ENCODE data around the gene ATP9B. TPM values are rescaled to one million over a fixed set of nuclear protein-coding genes. Genes with fewer than 3 reads are reported as not detected.
A peak's percentile ranks its signal among the peaks of the same experiment; 100 is the strongest.
"Not testable (repeated sequence)": the region's sequence is repeated elsewhere in the genome, so short reads cannot be mapped to it uniquely, and the experiment has no call there.

The ATP9B gene
- total RNA-seq, 1 donor = 29.3 TPM

GRCh38 chr18:79372991-79373390, 303.8 kb downstream of the ATP9B start:
- H3K4me2 ChIP-seq (ENCODE audit: insufficient read depth, low read length) = no peak overlapping the region
- no peaks in the 10 kb centered on the region for H3K27me3 ChIP-seq (ENCODE audit: insufficient read depth, low read length)
- H4K20me1 ChIP-seq (ENCODE audit: insufficient read depth, low read length) = no peaks in the 10 kb centered on the region
- H2AFZ ChIP-seq (ENCODE audit: low read length) = no peak overlapping the region
- no peak overlapping the region for H3K27ac ChIP-seq (ENCODE audit: low read depth, low read length)
- no peak for TF ChIP-seq CTCF (IDR thresholded peaks at IDR 0.05; ENCODE audit: extremely low read depth, low read depth, low read length)
- no peaks in the 10 kb centered on the region for H3K4me1 ChIP-seq (ENCODE audit: insufficient read depth, low read length)
- H3K79me2 ChIP-seq (ENCODE audit: insufficient read depth, low read length) = no peaks in the 10 kb centered on the region
- DNase-seq (ENCODE audit: insufficient read length, low spot score, missing footprints) = no peak
- no peak overlapping the region for H3K4me3 ChIP-seq (ENCODE audit: insufficient read depth, low read length)
- H3K9me3 ChIP-seq (ENCODE audit: low read depth, low read length) = no peaks in the 10 kb centered on the region
- H3K36me3 ChIP-seq (ENCODE audit: insufficient read depth, low read length) = no peaks in the 10 kb centered on the region

- Histone ChIP-seq H3K27ac (ENCODE audit: low read depth, low read length) (no peak overlapping the region), H4K20me1 (ENCODE audit: insufficient read depth, low read length) (no peaks in the 10 kb centered on the region), H3K4me3 (ENCODE audit: insufficient read depth, low read length) (no peak overlapping the region), H3K79me2 (ENCODE audit: insufficient read depth, low read length) (no peaks in the 10 kb centered on the region), H3K36me3 (ENCODE audit: insufficient read depth, low read length) (no peaks in the 10 kb centered on the region), H3K9me3 (ENCODE audit: low read depth, low read length) (no peaks in the 10 kb centered on the region), H3K27me3 (ENCODE audit: insufficient read depth, low read length) (no peaks in the 10 kb centered on the region), H2AFZ (ENCODE audit: low read length) (no peak overlapping the region), H3K4me1 (ENCODE audit: insufficient read depth, low read length) (no peaks in the 10 kb centered on the region), H3K4me2 (ENCODE audit: insufficient read depth, low read length) (no peak overlapping the region)
- no peak for TF ChIP-seq CTCF (IDR thresholded peaks at IDR 0.05; ENCODE audit: extremely low read depth, low read depth, low read length)
- DNase-seq (ENCODE audit: insufficient read length, low spot score, missing footprints) = no peak
Measured at GRCh38 chr18:79373736-79374135, 304.5 kb downstream of the ATP9B start.

GRCh38 chr18:79374408-79375171, 305.4 kb downstream of the ATP9B start:
- Histone ChIP-seq H3K4me1 (ENCODE audit: insufficient read depth, low read length) (no peaks in the 10 kb centered on the region), H3K4me2 (ENCODE audit: insufficient read depth, low read length) (no peak overlapping the region), H3K9me3 (ENCODE audit: low read depth, low read length) (no peaks in the 10 kb centered on the region), H3K79me2 (ENCODE audit: insufficient read depth, low read length) (no peaks in the 10 kb centered on the region), H4K20me1 (ENCODE audit: insufficient read depth, low read length) (no peaks in the 10 kb centered on the region), H3K4me3 (ENCODE audit: insufficient read depth, low read length) (no peak overlapping the region), H3K27me3 (ENCODE audit: insufficient read depth, low read length) (no peaks in the 10 kb centered on the region), H3K36me3 (ENCODE audit: insufficient read depth, low read length) (no peaks in the 10 kb centered on the region), H2AFZ (ENCODE audit: low read length) (no peak overlapping the region), H3K27ac (ENCODE audit: low read depth, low read length) (no peak overlapping the region)
- DNase-seq (ENCODE audit: insufficient read length, low spot score, missing footprints) = peak; percentile 79
- TF ChIP-seq CTCF (IDR thresholded peaks at IDR 0.05; ENCODE audit: extremely low read depth, low read depth, low read length) = no peak

GRCh38 chr18:79375441-79376154, 306.4 kb downstream of the ATP9B start:
- no peak overlapping the region for H3K4me2 ChIP-seq (ENCODE audit: insufficient read depth, low read length)
- H3K27ac ChIP-seq (ENCODE audit: low read depth, low read length) = no peak overlapping the region
- no peaks in the 10 kb centered on the region for H3K4me1 ChIP-seq (ENCODE audit: insufficient read depth, low read length)
- H3K4me3 ChIP-seq (ENCODE audit: insufficient read depth, low read length) = no peak overlapping the region
- no peak overlapping the region for H2AFZ ChIP-seq (ENCODE audit: low read length)
- TF ChIP-seq CTCF (IDR thresholded peaks at IDR 0.05; ENCODE audit: extremely low read depth, low read depth, low read length) = no peak
- no peaks in the 10 kb centered on the region for H3K9me3 ChIP-seq (ENCODE audit: low read depth, low read length)
- H3K27me3 ChIP-seq (ENCODE audit: insufficient read depth, low read length) = no peaks in the 10 kb centered on the region
- H3K79me2 ChIP-seq (ENCODE audit: insufficient read depth, low read length) = no peaks in the 10 kb centered on the region
- no peaks in the 10 kb centered on the region for H4K20me1 ChIP-seq (ENCODE audit: insufficient read depth, low read length)
- no peaks in the 10 kb centered on the region for H3K36me3 ChIP-seq (ENCODE audit: insufficient read depth, low read length)
- no peak for DNase-seq (ENCODE audit: insufficient read length, low spot score, missing footprints)

GRCh38 chr18:79376661-79377060, 307.5 kb downstream of the ATP9B start:
- H4K20me1 ChIP-seq (ENCODE audit: insufficient read depth, low read length); H3K4me2 ChIP-seq (ENCODE audit: insufficient read depth, low read length): not testable (repeated sequence)

More at GRCh38 chr18:79376661-79377060, 307.5 kb downstream of the ATP9B start:
- not testable (repeated sequence) for H3K4me1 ChIP-seq (ENCODE audit: insufficient read depth, low read length); H3K27me3 ChIP-seq (ENCODE audit: insufficient read depth, low read length); H3K36me3 ChIP-seq (ENCODE audit: insufficient read depth, low read length); H3K9me3 ChIP-seq (ENCODE audit: low read depth, low read length); H2AFZ ChIP-seq (ENCODE audit: low read length); H3K4me3 ChIP-seq (ENCODE audit: insufficient read depth, low read length); DNase-seq (ENCODE audit: insufficient read length, low spot score, missing footprints); H3K79me2 ChIP-seq (ENCODE audit: insufficient read depth, low read length); H3K27ac ChIP-seq (ENCODE audit: low read depth, low read length)

Measured in osteoblast (primary cell).